OCI-LY3 (cell line): ENCODE data around the gene UBE2G2.

Source experiments
- H2AFZ ChIP-seq: fragments of 200-600, 300-600 bp; shearing (Covaris generic); 2 replicates; pipeline ENCODE4 v1.6.0; 2014; ENCODE audit warnings: antibody characterized with exemption, low read depth, low read length
- H3K27ac ChIP-seq: fragments of 200-600, 300-600 bp; sonication (generic); 2 replicates; pipeline ENCODE4 v1.5.1; 2014; ENCODE audit warnings: mild to moderate bottlenecking, low read length, moderate library complexity, mixed read lengths
- H3K27me3 ChIP-seq: fragments of 200-600, 300-600 bp; sonication (generic); 2 replicates; pipeline ENCODE4 v1.6.1; 2014; ENCODE audit warnings: low read depth, low read length, mixed read lengths
- H3K36me3 ChIP-seq: fragments of 200-600, 300-600 bp; sonication (generic); replicated peaks from 2 replicates; pipeline ENCODE3; 2014; ENCODE audit warnings: low read depth, low read length, mixed read lengths
- H3K4me1 ChIP-seq: fragments of 300-600, 200-600 bp; sonication (generic); 2 replicates; pipeline ENCODE4 v1.6.1; 2014; ENCODE audit warnings: low read length, mixed read lengths
- H3K4me2 ChIP-seq: fragments of 200-600, 300-600 bp; sonication (generic); 2 replicates; pipeline ENCODE4 v1.6.1; 2014; ENCODE audit warnings: low read length, mixed read lengths
- H3K4me3 ChIP-seq: fragments of 300-600, 200-600 bp; sonication (generic); 2 replicates; pipeline ENCODE4 v1.5.1; 2014; ENCODE audit warnings: antibody characterized with exemption, mild to moderate bottlenecking, low read length, moderate library complexity
- H3K79me2 ChIP-seq: fragments of 300-600, 200-600 bp; shearing (Covaris generic); 2 replicates; pipeline ENCODE4 v1.6.1; 2014; ENCODE audit warnings: mild to moderate bottlenecking, low read length, mixed read lengths
- H3K9ac ChIP-seq: fragments of 300-600, 200-600 bp; shearing (Covaris generic); 2 replicates; pipeline ENCODE4 v1.6.0; 2014; ENCODE audit warnings: mild to moderate bottlenecking, low read length, moderate library complexity
- H3K9me3 ChIP-seq: fragments of 200-600, 300-600 bp; shearing (Covaris generic); 2 replicates; pipeline ENCODE4 v1.6.1; 2014; ENCODE audit warnings: low read length, mixed read lengths; ENCODE audit not compliant: insufficient read depth
- H4K20me1 ChIP-seq: fragments of 200-600, 300-600 bp; sonication (generic); 2 replicates; pipeline ENCODE4 v1.6.1; 2016; ENCODE audit warnings: low read length, mixed read lengths; ENCODE audit not compliant: insufficient read depth
- EZH2phosphoT487 ChIP-seq: fragments of 200-600 bp; shearing (Covaris generic); IDR thresholded peaks from 2 replicates; pipeline ENCODE4 v1.6.1; 2018; ENCODE audit warnings: antibody characterized with exemption, mixed run types, low read depth
- TF ChIP-seq, protein P1 (sequence below): fragments of 200-600, 300-600 bp; sonication (generic); IDR thresholded peaks from 2 replicates; pipeline ENCODE4 v1.5.1; 2014; ENCODE audit warnings: antibody characterized with exemption, low read length, low read depth

Gene UBE2G2

DNA sequence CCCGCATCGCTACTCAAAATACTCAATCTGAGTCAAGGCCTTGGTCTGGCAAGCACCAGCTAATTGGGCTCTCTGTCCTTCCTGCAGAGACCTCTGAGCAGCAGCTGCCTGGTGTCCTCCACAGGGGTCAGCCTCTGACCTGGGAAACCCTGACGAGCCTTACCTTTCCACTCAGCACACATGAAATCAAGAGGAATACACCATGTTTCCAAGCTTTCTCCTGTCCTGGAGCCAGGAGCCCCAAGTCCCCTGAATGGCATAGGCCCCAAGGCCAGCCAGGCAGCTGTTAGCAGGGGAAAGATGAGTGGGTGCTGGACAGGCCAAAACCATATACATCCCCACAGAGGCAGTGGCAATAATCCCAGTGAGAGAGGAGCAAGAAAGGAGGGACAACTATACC lies 63.0 kb downstream of the UBE2G2 start:
- no peak overlapping the region for H3K9ac ChIP-seq
- no peaks in the 10 kb centered on the region for H3K9me3 ChIP-seq
- TF ChIP-seq EZH2phosphoT487, result no peak
- TF ChIP-seq, protein P1, sequence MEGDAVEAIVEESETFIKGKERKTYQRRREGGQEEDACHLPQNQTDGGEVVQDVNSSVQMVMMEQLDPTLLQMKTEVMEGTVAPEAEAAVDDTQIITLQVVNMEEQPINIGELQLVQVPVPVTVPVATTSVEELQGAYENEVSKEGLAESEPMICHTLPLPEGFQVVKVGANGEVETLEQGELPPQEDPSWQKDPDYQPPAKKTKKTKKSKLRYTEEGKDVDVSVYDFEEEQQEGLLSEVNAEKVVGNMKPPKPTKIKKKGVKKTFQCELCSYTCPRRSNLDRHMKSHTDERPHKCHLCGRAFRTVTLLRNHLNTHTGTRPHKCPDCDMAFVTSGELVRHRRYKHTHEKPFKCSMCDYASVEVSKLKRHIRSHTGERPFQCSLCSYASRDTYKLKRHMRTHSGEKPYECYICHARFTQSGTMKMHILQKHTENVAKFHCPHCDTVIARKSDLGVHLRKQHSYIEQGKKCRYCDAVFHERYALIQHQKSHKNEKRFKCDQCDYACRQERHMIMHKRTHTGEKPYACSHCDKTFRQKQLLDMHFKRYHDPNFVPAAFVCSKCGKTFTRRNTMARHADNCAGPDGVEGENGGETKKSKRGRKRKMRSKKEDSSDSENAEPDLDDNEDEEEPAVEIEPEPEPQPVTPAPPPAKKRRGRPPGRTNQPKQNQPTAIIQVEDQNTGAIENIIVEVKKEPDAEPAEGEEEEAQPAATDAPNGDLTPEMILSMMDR, result no peak
- no peaks in the 10 kb centered on the region for H3K4me1 ChIP-seq
- H3K79me2 ChIP-seq, result no peaks in the 10 kb centered on the region
- no peak overlapping the region for H2AFZ ChIP-seq
- H3K36me3 ChIP-seq, result no peaks in the 10 kb centered on the region
- H3K27ac ChIP-seq, result no peak overlapping the region
- H3K4me2 ChIP-seq, result no peak overlapping the region
- no peaks in the 10 kb centered on the region for H4K20me1 ChIP-seq
- H3K4me3 ChIP-seq, result no peak overlapping the region
- H3K27me3 ChIP-seq, result no peaks in the 10 kb centered on the region

DNA sequence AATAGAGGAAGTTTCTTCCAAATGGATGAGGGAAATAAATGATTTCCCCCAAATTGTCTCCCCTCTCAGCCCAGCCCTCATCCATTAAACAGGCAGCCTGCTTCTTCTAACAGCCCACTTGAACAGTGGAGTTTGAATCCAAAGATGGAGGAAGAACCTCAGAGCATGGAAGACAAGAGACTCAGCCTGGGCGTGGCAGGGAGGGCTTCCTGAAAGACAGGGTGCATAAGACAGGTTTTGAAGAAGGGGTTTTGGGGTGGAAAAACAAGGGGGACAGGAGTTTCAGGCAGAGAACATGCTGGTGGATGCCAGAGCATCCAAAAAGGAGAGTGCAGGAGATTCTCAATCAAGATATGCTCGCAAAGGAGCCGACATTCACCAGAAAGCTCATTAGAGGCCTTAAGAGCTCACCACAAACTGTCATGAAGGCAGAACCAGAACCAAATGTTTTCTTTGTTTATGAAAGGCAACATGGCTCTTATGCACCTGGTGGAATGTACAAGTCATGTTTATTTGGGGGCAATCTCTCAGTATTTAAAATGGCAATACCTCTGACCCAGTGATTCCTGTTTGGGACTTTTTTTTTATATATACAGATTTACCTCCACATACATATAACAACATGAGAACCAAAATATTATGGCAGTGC lies 63.8 kb downstream of the UBE2G2 start:
- Histone ChIP-seq H3K4me2 (no peak overlapping the region), H3K27me3 (no peaks in the 10 kb centered on the region), H3K79me2 (no peaks in the 10 kb centered on the region), H2AFZ (no peak overlapping the region), H3K4me1 (no peaks in the 10 kb centered on the region), H3K4me3 (no peak overlapping the region), H3K36me3 (no peaks in the 10 kb centered on the region), H4K20me1 (no peaks in the 10 kb centered on the region), H3K9me3 (no peaks in the 10 kb centered on the region), H3K9ac (no peak overlapping the region), H3K27ac (no peak overlapping the region)
- TF ChIP-seq, protein P1, result no peak
- no peak for TF ChIP-seq EZH2phosphoT487

DNA sequence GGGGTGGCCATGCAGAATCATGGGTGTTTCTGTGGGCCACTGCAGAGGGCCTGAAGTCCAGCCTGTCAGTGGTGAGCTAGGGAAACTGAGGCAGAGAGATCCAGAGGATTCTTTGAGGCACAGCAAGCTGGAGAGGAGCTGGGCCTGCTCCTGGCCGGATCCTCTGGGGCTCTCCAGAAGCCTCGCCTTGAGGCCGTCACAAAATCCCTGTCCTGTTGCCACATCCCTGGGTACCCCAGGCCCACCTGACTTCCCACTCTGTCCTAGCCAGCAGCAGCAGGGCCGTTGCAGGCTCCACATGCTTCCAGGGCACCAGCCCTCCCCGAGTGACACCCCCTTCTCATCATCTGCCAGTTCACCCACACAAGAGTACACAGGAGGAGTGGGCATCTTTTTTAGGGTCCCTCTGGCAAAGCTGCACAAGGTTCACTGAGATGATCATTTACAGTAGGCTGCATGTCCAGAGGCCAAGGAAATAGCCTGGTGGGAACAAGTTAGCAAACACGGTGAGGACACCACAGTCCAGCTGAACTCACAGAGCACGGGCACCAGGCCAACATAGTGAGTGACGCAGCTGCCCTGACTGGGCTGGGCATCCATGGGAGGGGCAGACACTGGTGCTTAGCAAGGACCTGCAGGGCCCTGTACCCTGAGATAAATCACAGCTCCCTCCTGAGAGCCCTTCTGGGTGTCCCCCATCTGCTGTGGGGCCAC lies 65.2 kb downstream of the UBE2G2 start:
- Histone ChIP-seq H3K4me1 (no peaks in the 10 kb centered on the region), H3K79me2 (no peaks in the 10 kb centered on the region), H3K36me3 (no peaks in the 10 kb centered on the region), H3K27ac (no peak overlapping the region), H3K9ac (no peak overlapping the region), H3K4me2 (no peak overlapping the region), H3K4me3 (no peak overlapping the region), H3K9me3 (no peaks in the 10 kb centered on the region), H4K20me1 (no peaks in the 10 kb centered on the region), H2AFZ (no peak overlapping the region), H3K27me3 (peaks cover 2% of the 10 kb centered on the region; the same call in 1 of the 2 replicates)
- TF ChIP-seq, protein P1, result no peak
- no peak for TF ChIP-seq EZH2phosphoT487

- H3K27me3 ChIP-seq, result peaks cover 5% of the 10 kb centered on the region
- H2AFZ ChIP-seq, result no peak overlapping the region
- H3K9ac ChIP-seq, result no peak overlapping the region
- H3K4me1 ChIP-seq, result no peaks in the 10 kb centered on the region
- no peaks in the 10 kb centered on the region for H3K36me3 ChIP-seq
- no peak overlapping the region for H3K4me3 ChIP-seq
- H3K4me2 ChIP-seq, result no peak overlapping the region
- H3K79me2 ChIP-seq, result no peaks in the 10 kb centered on the region
- no peak for TF ChIP-seq EZH2phosphoT487
- TF ChIP-seq, protein P1, result no peak
- H3K9me3 ChIP-seq, result no peaks in the 10 kb centered on the region
- no peaks in the 10 kb centered on the region for H4K20me1 ChIP-seq
- no peak overlapping the region for H3K27ac ChIP-seq
Measured at GRCh38 chr21:44735821-44736220, 65.8 kb downstream of the UBE2G2 start.
